Smooth muscle cell of the pulmonary artery (primary cell): Measurements from ENCODE around the gene ZNF891. TPM values are rescaled to one million over a fixed set of nuclear protein-coding genes. Genes with fewer than 3 reads are reported as not detected.

ENCODE experiments used
- total RNA-seq: library from RNA; depleted of rRNA; stranded (reverse); fragments of >200 nt; gene quantifications from 2 replicates; pipeline ENCODE4 v1.2.3, GENCODE V29; 2014

The ZNF891 gene
- total RNA-seq = 1.2 and 1.4 TPM in 2 replicates

DNA sequence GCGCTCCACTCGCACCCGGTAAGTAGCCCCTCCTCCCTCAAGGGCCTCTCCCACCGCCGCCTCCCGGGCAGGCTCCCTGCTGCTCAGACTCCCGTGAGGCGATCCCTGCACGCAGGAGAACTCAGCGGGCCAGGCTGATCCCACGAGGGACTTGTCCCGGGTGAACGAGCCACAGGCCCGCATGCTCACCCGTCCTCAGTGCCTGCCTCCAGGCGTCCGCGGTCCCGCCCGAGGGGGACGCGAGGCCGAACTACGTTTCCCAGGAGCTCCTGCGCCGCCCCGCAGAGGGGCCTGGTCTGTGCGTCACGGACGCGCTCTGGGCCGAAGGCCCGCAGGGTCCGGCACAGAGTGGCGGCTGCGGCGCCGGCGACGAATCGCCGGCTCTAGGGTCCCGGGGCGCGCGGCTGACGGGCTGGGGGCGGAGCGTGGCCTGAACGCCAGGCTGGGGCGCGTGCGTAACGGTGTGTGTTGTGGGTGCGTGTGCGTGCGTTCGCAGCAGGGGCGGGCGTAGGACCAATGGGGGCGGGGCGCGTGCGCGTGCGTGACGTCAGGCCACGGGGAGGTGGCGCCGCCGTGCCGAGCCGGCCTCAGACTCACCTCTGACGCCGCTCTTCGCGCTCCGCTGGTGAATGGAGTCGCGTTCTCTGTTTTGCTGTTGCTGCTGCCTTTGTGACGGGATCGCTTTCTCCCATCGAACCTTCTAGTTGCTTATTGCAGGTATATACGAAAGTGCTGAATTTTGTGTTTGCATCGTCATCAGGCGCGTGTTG, at the start of gene ZNF891, which contains the start of gene ZNF10:
ZNF891 (minus strand) TSS at position 237 of the 770 bp plus-strand sequence. CDS start 8,356 bp downstream, outside the sequence.
ZNF10 (plus strand) TSS at position 590 of the 770 bp plus-strand sequence. CDS start 13,866 bp downstream, outside the sequence.

DNA sequence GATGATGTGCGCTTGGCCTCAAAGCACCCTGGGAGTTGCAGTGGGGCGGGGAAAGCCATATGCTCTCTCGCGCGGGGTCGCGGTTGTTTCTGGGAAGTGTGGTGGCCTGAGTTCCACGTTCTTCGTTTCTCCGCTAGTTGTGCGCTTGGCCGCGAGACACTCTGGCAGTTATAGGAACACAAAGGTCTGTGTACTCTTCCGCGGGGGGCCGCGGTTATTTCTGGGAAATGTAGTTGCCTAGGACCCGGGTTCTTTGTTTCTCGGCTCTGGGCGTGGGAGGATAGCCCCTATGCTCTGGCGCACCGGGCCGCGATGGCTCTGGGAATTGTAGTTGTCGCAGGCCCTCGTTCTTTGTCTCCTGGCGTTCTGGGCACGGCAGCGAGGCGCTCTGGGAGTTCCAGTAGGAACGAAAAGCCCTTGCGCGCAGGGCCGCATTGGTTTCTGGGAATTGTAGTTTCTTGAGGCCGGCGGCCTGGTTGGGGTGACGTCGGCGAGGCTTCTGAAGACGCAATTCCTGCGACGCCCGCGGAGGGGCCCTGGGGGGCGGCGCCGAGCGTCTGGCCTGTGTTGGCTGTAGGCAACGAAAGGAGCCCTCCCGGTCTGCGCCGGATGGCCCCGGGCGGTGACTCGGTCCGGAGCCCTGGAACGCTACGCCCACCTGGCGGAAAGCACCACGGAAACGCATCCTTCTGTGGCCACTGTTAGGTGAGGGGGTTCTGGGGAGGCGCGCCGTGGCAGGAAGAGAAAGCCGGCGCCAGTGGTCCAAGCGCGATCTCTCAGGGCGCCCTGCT, 49.5 kb downstream of the ZNF891 start, which contains the start of gene ZNF140:
ZNF140 (plus strand) TSS at position 556 of the 791 bp plus-strand sequence. CDS start 398 bp downstream, outside the sequence.

Other genes with a start within 250 kb of the ZNF891 start
- gene CHFR, start 242.7 kb downstream of the ZNF891 start, total RNA-seq = 32.5 and 49.0 TPM in 2 replicates
- gene ZNF605, start 174.0 kb downstream of the ZNF891 start, total RNA-seq = 16.1 and 17.3 TPM in 2 replicates
- 10.4 and 16.3 TPM in 2 replicates for gene ZNF26, start 143.9 kb downstream of the ZNF891 start, total RNA-seq
- gene ZNF84, start 92.8 kb downstream of the ZNF891 start, total RNA-seq = 26.0 and 29.6 TPM in 2 replicates
- gene ZNF140, start 49.4 kb downstream of the ZNF891 start, total RNA-seq = 25.7 and 27.3 TPM in 2 replicates
- 10.8 and 12.4 TPM in 2 replicates for gene ZNF10, start 353 bp upstream of the ZNF891 start, total RNA-seq
- 30.5 and 32.6 TPM in 2 replicates for gene ZNF268, start 51.2 kb upstream of the ZNF891 start, total RNA-seq
- gene ANHX, start 105.6 kb upstream of the ZNF891 start, total RNA-seq = not detected in 2 replicates